Adrenal gland (tissue), 5 donors: ENCODE data around the gene ZNF724.
"Not testable (repeated sequence)": the region's sequence is repeated elsewhere in the genome, so short reads cannot be mapped to it uniquely, and the experiment has no call there.

Source experiments
- CTCF ChIP-seq, 6 experiments: fragments of 450-650 bp in 4 of 6; fragments of 200-600 bp in 2 of 6; sonication (generic) in 1 of 6; IDR thresholded peaks; 1 replicate in 5 of 6; 2 replicates in 1 of 6; pipeline versions ENCODE4 v1.5.1 to v1.8.0; 2016 to 2021; ENCODE audit warnings: antibody characterized with exemption in 6 of 6, mild to moderate bottlenecking in 2 of 6, moderate library complexity in 1 of 6
- POLR2A ChIP-seq, 2 donors: fragments of 450-650 bp; IDR thresholded peaks; one replicate each; pipeline ENCODE4 v1.6.1; 2017; ENCODE audit warnings: antibody characterized with exemption in 2 of 2, mild to moderate bottlenecking in 2 of 2, moderate library complexity in 1 of 2
- donor health status: DM: no; HTN: no; CAD: no.

- TF ChIP-seq CTCF, POLR2A (IDR thresholded peaks at IDR 0.05): not testable (repeated sequence)
Measured at GRCh38 chr19:23278118-23278517, 27.9 kb upstream of the ZNF724 start.
